GM18867 (cell line): Measurements from ENCODE around the gene OR9G1.
"Not testable (repeated sequence)": the region's sequence is repeated elsewhere in the genome, so short reads cannot be mapped to it uniquely, and the experiment has no call there.

Source experiments
- ATAC-seq: cut with Tn5 transposase; IDR thresholded peaks from one replicate; pipeline ENCODE4 v1.9.1; 2021; ENCODE audit warnings: mild to moderate bottlenecking, moderate library complexity; ENCODE audit not compliant: unreplicated experiment

Gene OR9G1

DNA sequence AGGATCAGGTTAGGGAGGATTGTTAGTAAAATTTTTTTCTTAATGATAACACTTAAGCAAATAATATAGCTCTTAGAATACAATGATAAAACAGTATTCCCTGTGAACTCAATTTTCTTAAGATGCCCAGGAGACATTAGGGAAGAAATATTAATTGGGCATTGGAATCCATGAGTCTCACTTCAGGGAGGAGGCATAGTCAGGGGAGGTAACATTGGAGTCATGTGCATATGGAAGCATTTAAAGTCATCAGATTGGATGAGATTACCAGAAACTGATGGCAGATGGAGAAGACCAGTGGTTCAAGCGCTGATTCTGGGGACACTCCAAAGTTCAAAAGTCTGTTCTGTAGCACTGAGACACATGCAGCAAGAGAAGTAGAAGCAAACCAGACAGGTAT is at the start of gene OR9G1:
TSS of gene OR9G1 (plus strand) at position 301 of the 400 bp plus-strand sequence. CDS start 1,293 bp downstream, outside the sequence.
- no peak for ATAC-seq

DNA sequence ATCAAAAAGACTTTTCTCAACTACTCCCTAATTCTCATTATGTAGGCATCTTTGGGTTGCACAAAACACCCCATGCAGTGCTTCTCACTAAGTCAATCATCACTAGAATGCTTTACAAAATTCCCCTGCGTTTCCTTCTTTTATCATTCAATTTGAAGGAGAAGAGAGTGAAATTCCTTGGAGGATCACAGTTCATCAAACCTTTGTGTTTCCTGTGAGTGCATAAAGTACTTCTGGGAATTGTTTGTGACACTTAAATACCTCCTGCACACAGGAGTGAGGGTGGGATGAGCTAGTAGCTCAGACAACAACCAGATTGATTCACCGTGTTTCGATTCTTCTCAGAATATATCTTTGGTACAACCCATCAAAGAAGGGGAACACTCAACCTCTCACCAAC is 39.1 kb upstream of the OR9G1 start:
- no peak for ATAC-seq

- ATAC-seq = no peak
Observed at GRCh38 chr11:56663386-56663785, 35.5 kb upstream of the OR9G1 start, which contains the start of gene OR5AR1. TSS of gene OR5AR1 (plus strand) at chr11:56663686. CDS start at chr11:56663686, 0 bp downstream.

DNA sequence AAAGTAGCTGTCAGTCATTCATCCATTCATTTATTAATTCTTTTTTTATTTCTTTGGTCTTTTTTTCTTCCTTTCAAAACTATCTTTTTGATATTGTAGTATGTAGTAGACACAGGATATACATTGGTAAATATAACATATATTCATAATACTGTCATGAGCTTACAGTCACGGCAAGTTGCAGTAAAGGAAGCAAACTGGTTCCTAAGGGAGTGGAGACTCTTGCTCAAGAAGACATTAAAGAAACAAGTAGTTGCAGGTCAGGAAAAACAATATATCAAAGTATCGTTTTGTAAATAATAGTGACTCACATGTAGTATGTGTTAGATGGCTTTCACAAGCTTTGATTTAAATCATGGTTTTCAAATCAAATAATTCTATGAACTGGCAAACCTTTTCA is 27.9 kb upstream of the OR9G1 start:
- ATAC-seq = no peak

GRCh38 chr11:56688554-56689100 is 10.3 kb upstream of the OR9G1 start:
- ATAC-seq = no peak

DNA sequence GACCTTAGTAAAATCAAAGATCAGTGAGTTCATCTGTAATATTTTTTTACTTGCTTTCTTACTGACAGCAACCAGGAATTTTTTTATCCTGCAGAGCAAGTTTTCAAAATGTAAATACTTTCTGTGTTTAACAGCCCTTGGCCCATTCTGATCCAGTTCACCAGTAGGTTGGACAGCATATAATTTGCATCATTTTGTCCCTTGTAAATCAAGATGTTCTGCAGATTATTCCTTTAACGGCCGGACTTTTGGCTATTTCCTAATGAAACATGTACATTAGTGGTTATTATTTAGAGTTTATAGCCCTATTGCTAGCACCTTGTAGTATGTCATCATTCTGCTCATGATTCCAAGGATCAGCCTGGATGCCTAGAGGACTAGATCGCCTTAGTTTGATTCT is 7.7 kb upstream of the OR9G1 start:
- ATAC-seq = not testable (repeated sequence)

DNA sequence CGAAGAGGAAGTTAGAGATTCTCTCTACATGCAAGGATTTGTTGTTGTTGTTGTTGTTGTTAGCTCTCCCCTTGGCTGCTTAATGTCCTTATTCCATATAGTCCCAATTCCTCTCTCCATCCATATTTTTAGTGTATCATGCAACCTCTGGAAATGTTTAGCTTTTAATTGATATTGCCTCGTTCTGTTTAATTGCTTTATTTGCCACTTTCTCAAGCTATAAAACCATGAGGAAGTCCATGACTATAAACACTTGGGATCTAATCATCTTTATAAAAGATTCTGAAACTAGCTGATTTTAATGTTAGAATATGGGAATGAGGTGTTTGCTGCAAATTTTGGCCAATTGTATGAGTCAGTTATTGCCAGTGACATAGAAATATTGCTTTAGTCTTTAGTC is 5.5 kb upstream of the OR9G1 start:
- ATAC-seq = no peak

DNA sequence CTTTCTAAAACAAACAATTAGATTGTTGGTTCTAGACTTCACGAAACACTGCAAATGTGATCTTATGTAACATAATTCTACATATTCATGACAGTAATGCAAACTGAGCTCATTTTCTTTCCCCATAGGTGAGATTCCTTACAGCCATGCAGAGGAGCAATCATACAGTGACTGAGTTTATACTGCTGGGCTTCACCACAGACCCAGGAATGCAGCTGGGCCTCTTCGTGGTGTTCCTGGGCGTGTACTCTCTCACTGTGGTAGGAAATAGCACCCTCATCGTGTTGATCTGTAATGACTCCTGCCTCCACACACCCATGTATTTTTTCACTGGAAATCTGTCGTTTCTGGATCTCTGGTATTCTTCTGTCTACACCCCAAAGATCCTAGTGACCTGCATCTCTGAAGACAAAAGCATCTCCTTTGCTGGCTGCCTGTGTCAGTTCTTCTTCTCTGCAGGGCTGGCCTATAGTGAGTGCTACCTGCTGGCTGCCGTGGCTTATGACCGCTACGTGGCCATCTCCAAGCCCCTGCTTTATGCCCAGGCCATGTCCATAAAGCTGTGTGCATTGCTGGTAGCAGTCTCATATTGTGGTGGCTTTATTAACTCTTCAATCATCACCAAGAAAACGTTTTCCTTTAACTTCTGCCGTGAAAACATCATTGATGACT is 1.5 kb downstream of the OR9G1 start:
- no peak for ATAC-seq

DNA sequence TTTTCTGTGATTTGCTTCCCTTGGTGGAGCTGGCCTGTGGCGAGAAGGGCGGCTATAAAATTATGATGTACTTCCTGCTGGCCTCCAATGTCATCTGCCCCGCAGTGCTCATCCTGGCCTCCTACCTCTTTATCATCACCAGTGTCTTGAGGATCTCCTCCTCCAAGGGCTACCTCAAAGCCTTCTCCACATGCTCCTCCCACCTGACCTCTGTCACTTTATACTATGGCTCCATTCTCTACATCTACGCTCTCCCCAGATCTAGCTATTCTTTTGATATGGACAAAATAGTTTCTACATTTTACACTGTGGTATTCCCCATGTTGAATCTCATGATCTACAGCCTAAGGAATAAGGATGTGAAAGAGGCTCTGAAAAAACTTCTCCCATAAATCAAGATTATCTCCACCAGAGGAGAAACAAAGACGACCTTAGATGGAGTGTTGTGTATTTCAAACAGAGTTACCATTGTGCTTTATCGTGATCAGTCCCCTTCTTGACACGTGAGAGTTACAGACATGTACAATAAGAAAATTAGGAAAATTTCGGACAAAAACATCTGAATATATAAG is 2.1 kb downstream of the OR9G1 start:
- ATAC-seq = no peak

DNA sequence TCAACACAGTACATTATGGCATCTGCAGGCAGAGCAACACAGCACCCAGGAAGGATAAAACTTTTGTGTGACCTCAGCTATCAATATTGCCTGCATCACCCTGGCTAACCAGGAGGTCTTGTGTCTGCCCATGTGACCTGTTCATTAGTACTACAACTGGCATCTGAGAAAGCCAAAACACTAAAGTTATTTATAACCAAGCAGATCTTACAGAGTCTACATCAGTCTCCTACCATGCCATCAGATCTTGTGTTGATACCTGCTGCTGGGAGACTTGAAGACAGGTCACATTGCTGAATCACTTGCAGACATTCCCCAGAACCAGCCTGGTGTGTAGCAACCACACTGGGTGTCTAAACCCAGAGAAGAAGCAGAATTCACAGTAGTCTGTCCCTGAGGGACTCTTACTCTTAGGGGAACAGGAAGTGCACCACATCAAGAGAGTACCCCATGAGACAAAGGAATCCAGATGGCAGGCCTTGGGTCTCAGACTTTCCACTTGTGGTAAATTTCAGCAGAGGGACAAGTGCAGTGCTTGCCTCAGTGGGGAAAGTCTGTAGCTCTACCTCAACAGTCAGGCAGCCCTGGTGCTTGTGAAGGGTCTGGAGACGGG is 7.0 kb downstream of the OR9G1 start:
- no peak for ATAC-seq

- no peak for ATAC-seq
Observed at GRCh38 chr11:56706486-56706885, 7.6 kb downstream of the OR9G1 start.

DNA sequence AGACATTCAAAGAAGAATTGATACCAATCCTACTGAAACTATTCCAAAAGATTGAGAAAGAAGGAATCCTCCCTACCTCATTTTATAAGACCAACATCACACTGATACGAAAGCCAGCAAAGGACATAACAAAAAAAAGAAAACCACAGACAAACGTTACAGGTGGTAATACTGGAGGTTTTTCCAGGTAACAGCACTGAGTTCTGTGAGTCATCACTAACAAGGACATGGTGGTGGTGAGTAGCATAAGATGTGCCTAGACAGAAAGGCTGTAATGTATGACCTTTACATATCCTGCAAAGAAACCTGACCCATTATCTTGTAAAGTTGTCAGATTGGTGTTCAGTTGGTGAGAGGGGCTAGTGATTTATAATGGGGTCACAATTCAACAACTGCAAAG is 15.3 kb downstream of the OR9G1 start:
- no peak for ATAC-seq

DNA sequence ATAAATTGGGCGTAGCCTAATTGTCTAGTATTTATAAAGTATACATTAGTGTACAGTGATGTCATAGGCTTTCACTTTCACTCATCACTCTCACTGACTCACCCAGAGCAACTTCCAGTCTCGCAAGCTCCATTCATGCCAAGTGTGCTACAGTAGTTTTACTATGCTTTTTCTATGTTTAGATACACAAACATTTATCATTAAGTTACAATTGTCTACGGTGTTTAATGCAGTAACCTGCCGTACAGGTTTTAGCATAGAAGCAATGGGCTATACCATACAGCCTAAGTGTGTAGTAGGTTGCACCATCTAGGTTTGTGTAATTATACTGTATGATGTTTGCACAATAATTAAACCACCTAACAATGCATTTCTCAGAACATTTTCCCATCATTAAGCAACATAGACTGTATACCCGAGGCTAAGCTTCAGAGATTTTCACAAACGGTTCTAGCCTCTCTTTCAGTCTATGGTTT is 17.5 kb downstream of the OR9G1 start:
- peak; percentile 74 for ATAC-seq

- no peak for ATAC-seq
Observed at GRCh38 chr11:56720513-56720912, 21.6 kb downstream of the OR9G1 start.

DNA sequence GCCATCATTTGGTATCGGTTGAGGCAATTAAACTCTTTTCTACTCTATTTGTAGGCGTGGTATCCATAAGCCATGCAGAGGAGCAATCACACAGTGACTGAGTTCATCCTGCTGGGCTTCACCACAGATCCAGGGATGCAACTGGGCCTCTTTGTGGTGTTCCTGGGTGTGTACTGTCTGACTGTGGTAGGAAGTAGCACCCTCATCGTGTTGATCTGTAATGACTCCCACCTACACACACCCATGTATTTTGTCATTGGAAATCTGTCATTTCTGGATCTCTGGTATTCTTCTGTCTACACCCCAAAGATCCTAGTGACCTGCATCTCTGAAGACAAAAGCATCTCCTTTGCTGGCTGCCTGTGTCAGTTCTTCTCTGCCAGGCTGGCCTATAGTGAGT is 41.2 kb downstream of the OR9G1 start:
- ATAC-seq = no peak

GRCh38 chr11:56740886-56741285 is 42.0 kb downstream of the OR9G1 start:
- ATAC-seq = no peak

- no peak for ATAC-seq
Observed at GRCh38 chr11:56748597-56748996, 49.7 kb downstream of the OR9G1 start, which contains the start of gene OR9G4. TSS of gene OR9G4 (minus strand) at chr11:56748697. CDS start at chr11:56743766, 4,931 bp downstream.

DNA sequence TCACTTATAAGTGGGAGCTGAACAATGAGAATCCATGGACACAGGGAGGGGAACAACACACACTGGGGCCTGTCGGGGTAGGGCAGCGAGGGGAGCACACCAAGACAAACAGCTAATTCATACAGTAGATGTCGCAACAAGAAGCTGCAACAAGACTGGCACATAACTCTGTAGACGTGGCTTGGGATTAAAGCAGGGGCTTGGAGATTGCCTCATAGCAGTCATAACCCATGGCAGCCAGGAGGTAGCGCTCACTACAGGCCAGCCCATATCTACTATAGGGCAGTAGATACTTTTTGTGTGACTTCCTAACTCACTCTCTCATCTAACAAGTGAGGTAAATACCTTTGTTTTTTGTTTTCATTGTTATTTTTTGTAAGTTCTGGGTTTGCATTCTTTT is 51.3 kb downstream of the OR9G1 start:
- no peak for ATAC-seq

DNA sequence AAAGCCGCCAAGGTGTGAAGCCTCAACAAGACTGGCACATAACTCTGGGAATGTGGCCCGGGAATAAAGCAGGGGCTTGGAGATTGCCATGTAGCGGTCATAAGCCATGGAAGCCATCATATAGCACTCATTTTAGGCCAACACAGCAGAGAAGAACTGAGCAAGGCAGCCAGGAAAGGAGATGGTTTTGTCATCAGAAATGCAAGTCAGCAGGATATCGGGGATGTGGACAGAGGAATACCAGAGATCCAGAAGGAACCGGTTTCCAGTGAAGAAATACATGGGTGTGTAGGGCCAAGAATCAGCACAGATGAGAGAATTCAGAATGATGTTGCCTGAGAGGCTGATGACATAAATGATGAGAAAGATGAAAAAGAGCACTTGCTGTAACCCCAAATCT is 52.6 kb downstream of the OR9G1 start:
- no peak for ATAC-seq
